ENCODE data around the gene PLS1.
"Not testable (repeated sequence)": the region's sequence is repeated elsewhere in the genome, so short reads cannot be mapped to it uniquely, and the experiment has no call there.

Gene PLS1

DNA sequence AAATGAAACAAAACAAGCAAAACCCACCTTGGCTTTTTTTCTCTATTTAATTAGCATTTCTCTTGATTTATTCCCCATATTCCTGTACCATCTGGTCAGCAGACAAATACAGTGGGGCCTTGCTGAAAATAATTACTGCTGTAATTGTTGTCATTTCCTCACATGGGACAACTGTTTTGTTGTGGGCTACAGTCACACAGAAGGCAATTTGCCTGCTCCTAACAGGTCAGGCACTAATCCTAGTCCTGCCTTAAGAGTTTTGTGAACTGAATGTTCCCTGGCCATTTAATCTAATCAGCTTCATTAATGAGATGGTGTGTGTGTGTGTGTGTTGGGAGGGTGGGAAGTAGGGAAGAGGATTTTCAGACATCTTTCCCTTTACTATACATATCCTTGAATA lies 139.3 kb downstream of the PLS1 start:
- Histone ChIP-seq H3K36me3 (ENCODE audit: insufficient read depth, low read length) (no peaks in the 10 kb centered on the region), H2AFZ (ENCODE audit: low read depth, low read length) (no peak overlapping the region), H3K27ac (ENCODE audit: low read length) (no peak overlapping the region), H3K9ac (ENCODE audit: low read depth, low read length) (no peak overlapping the region), H4K20me1 (ENCODE audit: insufficient read depth, low read length) (no peaks in the 10 kb centered on the region), H3K9me3 (ENCODE audit: insufficient read depth, low read length, severe bottlenecking) (no peaks in the 10 kb centered on the region), H3K4me1 (ENCODE audit: insufficient read depth, low read length) (no peaks in the 10 kb centered on the region), H3K4me2 (ENCODE audit: insufficient read depth, low read length) (no peak overlapping the region), H3K27me3 (ENCODE audit: insufficient read depth, low read length, poor library complexity) (peaks cover 4% of the 10 kb centered on the region), H3K79me2 (ENCODE audit: insufficient read depth, low read length) (no peaks in the 10 kb centered on the region), H3K4me3 (ENCODE audit: low read depth in 1 of 2, low read length in 2 of 2) (no peak overlapping the region)
- TF ChIP-seq, protein P1, sequence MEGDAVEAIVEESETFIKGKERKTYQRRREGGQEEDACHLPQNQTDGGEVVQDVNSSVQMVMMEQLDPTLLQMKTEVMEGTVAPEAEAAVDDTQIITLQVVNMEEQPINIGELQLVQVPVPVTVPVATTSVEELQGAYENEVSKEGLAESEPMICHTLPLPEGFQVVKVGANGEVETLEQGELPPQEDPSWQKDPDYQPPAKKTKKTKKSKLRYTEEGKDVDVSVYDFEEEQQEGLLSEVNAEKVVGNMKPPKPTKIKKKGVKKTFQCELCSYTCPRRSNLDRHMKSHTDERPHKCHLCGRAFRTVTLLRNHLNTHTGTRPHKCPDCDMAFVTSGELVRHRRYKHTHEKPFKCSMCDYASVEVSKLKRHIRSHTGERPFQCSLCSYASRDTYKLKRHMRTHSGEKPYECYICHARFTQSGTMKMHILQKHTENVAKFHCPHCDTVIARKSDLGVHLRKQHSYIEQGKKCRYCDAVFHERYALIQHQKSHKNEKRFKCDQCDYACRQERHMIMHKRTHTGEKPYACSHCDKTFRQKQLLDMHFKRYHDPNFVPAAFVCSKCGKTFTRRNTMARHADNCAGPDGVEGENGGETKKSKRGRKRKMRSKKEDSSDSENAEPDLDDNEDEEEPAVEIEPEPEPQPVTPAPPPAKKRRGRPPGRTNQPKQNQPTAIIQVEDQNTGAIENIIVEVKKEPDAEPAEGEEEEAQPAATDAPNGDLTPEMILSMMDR (IDR thresholded peaks at IDR 0.05; ENCODE audit: borderline replicate concordance, extremely low read depth, low read length, poor library complexity, severe bottlenecking): no peak
- TF ChIP-seq EZH2 (IDR thresholded peaks at IDR 0.05; ENCODE audit: borderline replicate concordance, low read depth, low read length, severe bottlenecking): no peak
- DNase-seq (no peak), ATAC-seq (ENCODE audit: insufficient read depth, low read depth) (no peak)

DNA sequence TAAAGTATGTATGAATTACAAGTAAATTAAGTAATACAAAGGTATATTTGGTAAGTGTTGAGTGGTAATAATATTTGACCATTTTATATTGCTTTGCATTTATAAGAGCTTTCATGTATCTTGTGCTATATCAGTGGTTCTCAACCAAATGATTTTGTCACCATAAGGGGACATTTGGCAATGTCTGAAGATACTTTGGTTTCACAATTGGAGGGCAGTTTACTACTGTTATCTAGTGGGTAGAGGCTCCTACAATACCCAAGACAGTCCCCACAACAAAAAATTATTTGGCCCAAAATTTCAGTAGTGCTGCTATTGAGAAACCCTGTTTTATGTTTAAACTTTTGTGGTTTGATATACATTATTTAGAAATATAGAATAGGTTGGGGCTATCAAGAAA lies 142.2 kb downstream of the PLS1 start:
- H3K36me3 ChIP-seq (ENCODE audit: insufficient read depth, low read length): no peaks in the 10 kb centered on the region
- H4K20me1 ChIP-seq (ENCODE audit: insufficient read depth, low read length): no peaks in the 10 kb centered on the region
- TF ChIP-seq, protein P1 (IDR thresholded peaks at IDR 0.05; ENCODE audit: borderline replicate concordance, extremely low read depth, low read length, poor library complexity, severe bottlenecking): no peak
- TF ChIP-seq EZH2 (IDR thresholded peaks at IDR 0.05; ENCODE audit: borderline replicate concordance, low read depth, low read length, severe bottlenecking): no peak
- H3K79me2 ChIP-seq (ENCODE audit: insufficient read depth, low read length): no peaks in the 10 kb centered on the region
- H2AFZ ChIP-seq (ENCODE audit: low read depth, low read length): no peak overlapping the region
- H3K9me3 ChIP-seq (ENCODE audit: insufficient read depth, low read length, severe bottlenecking): no peaks in the 10 kb centered on the region
- ATAC-seq (ENCODE audit: insufficient read depth, low read depth) (no peak), DNase-seq (no peak)
- H3K9ac ChIP-seq (ENCODE audit: low read depth, low read length): no peak overlapping the region
- no peak overlapping the region for H3K4me3 ChIP-seq (ENCODE audit: low read depth in 1 of 2, low read length in 2 of 2)
- peaks cover 4% of the 10 kb centered on the region for H3K27me3 ChIP-seq (ENCODE audit: insufficient read depth, low read length, poor library complexity)
- H3K4me1 ChIP-seq (ENCODE audit: insufficient read depth, low read length): no peaks in the 10 kb centered on the region
- H3K4me2 ChIP-seq (ENCODE audit: insufficient read depth, low read length): no peak overlapping the region
- H3K27ac ChIP-seq (ENCODE audit: low read length): no peak overlapping the region

GRCh38 chr3:142746646-142747045 lies 150.5 kb downstream of the PLS1 start:
- Histone ChIP-seq H3K36me3 (ENCODE audit: insufficient read depth, low read length) (no peaks in the 10 kb centered on the region), H3K4me1 (ENCODE audit: insufficient read depth, low read length) (no peaks in the 10 kb centered on the region), H3K27ac (ENCODE audit: low read length) (no peak overlapping the region), H3K9me3 (ENCODE audit: insufficient read depth, low read length, severe bottlenecking) (no peaks in the 10 kb centered on the region), H3K4me3 (ENCODE audit: low read depth in 1 of 2, low read length in 2 of 2) (no peak overlapping the region), H2AFZ (ENCODE audit: low read depth, low read length) (no peak overlapping the region), H3K79me2 (ENCODE audit: insufficient read depth, low read length) (no peaks in the 10 kb centered on the region), H3K4me2 (ENCODE audit: insufficient read depth, low read length) (no peak overlapping the region), H3K9ac (ENCODE audit: low read depth, low read length) (no peak overlapping the region), H4K20me1 (ENCODE audit: insufficient read depth, low read length) (no peaks in the 10 kb centered on the region), H3K27me3 (ENCODE audit: insufficient read depth, low read length, poor library complexity) (no peaks in the 10 kb centered on the region)
- TF ChIP-seq, protein P1 (IDR thresholded peaks at IDR 0.05; ENCODE audit: borderline replicate concordance, extremely low read depth, low read length, poor library complexity, severe bottlenecking): no peak
- no peak for TF ChIP-seq EZH2 (IDR thresholded peaks at IDR 0.05; ENCODE audit: borderline replicate concordance, low read depth, low read length, severe bottlenecking)
- no peak for ATAC-seq (ENCODE audit: insufficient read depth, low read depth)
- DNase-seq: no peak

DNA sequence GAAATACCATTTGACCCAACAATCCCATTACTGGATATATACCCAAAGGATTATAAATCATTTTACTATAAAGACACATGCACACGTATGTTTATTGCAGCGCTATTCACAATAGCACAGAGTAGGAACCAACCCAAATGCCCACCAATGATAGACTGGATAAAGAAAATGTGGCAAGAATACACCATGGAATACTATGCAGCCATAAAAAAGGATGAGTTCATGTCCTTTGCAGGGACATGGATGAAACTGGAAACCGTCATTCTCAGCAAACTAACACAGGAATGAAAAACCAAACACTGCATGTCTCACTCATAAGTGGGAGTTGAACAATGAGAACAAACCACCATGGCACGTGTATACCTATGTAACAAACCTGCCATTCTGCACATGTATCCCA lies 154.3 kb downstream of the PLS1 start:
- not testable (repeated sequence) for DNase-seq; H3K79me2 ChIP-seq (ENCODE audit: insufficient read depth, low read length); ATAC-seq (ENCODE audit: insufficient read depth, low read depth); H3K27me3 ChIP-seq (ENCODE audit: insufficient read depth, low read length, poor library complexity); H3K4me2 ChIP-seq (ENCODE audit: insufficient read depth, low read length); H3K9ac ChIP-seq (ENCODE audit: low read depth, low read length); H3K4me3 ChIP-seq (ENCODE audit: low read depth in 1 of 2, low read length in 2 of 2); H3K27ac ChIP-seq (ENCODE audit: low read length); H3K4me1 ChIP-seq (ENCODE audit: insufficient read depth, low read length); H3K9me3 ChIP-seq (ENCODE audit: insufficient read depth, low read length, severe bottlenecking); H4K20me1 ChIP-seq (ENCODE audit: insufficient read depth, low read length); H2AFZ ChIP-seq (ENCODE audit: low read depth, low read length); H3K36me3 ChIP-seq (ENCODE audit: insufficient read depth, low read length)

- H2AFZ ChIP-seq (ENCODE audit: low read depth, low read length); ATAC-seq (ENCODE audit: insufficient read depth, low read depth); H3K27ac ChIP-seq (ENCODE audit: low read length); H3K4me2 ChIP-seq (ENCODE audit: insufficient read depth, low read length); H4K20me1 ChIP-seq (ENCODE audit: insufficient read depth, low read length); H3K9me3 ChIP-seq (ENCODE audit: insufficient read depth, low read length, severe bottlenecking); H3K27me3 ChIP-seq (ENCODE audit: insufficient read depth, low read length, poor library complexity); H3K36me3 ChIP-seq (ENCODE audit: insufficient read depth, low read length); H3K4me3 ChIP-seq (ENCODE audit: low read depth in 1 of 2, low read length in 2 of 2); DNase-seq; H3K79me2 ChIP-seq (ENCODE audit: insufficient read depth, low read length); H3K4me1 ChIP-seq (ENCODE audit: insufficient read depth, low read length); H3K9ac ChIP-seq (ENCODE audit: low read depth, low read length): not testable (repeated sequence)
Observed at GRCh38 chr3:142752605-142753004, 156.4 kb downstream of the PLS1 start.
